Limb (tissue), 2 donors: ENCODE data around the gene CD34.

Experiments
- DNase-seq, 2 donors: peaks; one replicate each; pipeline ENCODE4 v3.0.0-alpha.2; 2016; ENCODE audit errors: extremely low spot score in 2 of 2

The CD34 gene

DNA sequence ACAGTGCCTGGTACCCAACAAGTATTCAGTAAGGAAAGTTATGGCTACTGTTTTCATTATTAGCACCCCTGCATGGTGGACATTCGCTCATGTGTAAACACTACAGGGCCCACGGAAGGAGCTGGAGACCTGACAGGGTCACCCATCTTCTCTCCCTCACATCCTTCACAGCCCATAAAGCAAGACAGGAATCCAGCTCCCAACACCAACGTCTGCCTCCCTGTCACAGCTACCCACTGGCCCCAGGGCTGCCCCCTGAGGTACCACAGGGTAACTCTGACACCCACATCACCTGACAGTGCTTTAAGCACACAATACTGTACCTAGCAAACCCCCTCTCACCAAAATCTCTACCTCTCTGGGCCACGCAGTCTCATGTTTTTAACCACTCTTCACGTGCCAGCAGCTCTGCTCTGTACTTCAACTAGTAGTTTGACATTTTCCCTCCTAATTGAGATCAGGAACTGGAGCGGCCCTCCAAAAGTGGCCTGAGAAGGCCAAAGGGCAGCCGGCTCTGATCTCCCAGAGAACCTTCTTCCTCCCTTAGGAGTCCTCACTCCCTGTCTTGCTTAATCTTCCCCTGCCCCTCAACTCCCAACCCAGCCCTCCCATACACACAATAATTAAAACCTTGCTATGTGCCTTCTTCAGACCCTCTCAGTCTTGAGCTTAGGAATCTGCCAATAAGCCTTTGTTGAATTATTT, 76.8 kb downstream of the CD34 start:
- DNase-seq, result no peak

DNA sequence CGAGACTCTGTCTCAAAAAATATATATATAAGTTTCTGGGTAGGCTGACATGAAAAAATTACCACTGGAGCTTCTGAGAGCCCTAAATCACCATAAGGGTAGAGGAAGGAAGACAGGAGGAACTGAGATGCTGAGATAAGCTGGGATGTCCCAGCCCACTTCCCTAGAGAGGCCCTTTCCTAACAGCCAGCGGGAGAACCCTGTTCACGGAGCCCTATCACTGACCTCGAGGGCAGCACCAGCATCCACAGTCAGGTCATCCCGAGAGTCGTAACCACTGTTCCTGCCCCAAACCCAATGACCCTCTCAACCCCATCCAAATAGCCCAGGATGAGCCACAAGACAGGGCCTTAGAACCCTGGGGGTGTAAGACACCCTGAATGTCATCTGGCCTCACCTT, 77.5 kb downstream of the CD34 start:
- no peak for DNase-seq

DNA sequence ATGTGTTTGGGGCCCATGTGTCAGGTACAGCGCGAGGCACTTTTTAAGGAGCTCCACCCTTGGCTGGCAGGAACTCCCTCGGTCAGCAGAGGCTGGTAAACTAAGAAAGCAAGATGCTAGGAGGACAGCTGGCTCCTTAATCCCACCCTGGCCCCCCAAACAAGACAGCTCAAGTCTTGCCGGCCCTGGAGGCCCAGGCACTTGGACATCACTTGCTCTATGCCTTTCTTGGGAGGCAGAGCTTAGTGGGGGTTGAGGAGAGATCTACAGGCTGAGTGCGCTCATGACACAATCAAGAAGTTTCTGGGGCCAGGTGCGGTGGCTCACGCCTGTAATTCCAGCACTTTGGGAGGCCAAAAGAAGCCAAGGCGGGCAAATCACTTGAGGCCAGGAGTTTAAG, 78.1 kb downstream of the CD34 start:
- DNase-seq, result no peak

DNA sequence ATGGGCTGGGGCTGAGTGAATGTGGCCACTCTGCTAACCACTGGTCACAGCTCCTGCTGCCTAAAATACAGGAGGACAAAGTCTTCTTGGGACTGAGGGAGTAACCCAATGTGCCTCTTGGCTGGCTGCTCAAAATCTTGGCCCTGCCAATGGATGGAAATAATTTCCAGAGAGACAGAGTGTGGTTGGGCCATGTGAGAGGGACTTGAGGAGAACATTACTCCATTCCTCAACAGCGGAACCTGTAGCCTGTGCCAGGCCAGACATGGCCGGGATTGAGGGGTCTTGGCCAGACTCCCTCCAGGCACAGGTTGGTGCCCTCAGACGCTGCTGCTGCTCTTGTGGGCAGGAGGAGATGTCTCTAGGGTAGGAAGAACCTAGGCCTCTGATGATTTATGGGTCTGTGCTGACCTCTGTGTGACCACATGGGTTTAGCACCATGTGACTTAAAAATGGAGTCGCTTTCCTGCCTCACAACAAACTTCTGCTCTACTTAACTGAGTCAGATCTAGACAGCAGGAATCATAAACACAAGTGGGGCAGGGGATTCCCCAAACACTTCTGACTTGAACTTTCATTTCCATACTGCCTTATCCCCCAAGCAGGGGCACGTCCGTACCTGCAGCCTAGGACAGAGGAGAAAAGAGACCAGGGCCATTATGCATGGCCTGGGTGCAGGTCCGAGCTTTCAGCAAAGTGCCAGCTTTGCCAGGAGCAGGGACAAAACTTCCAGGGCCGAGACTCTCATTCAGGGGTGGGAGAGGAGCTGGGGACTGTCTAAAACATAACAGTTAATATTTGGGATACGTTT, 79.2 kb downstream of the CD34 start:
- no peak for DNase-seq
